ES-I3 (cell line): ENCODE measurements around the gene UNC5A.

Experiments used
- H3K36me3 ChIP-seq: 2 replicates; pipeline ENCODE4 v1.6.1; 2013; ENCODE audit warnings: mild to moderate bottlenecking, low read length, control low read depth, moderate library complexity; ENCODE audit not compliant: insufficient read depth
- H3K4me1 ChIP-seq: 2 replicates; pipeline ENCODE4 v1.6.1; 2013; ENCODE audit warnings: mild to moderate bottlenecking, control low read depth, low read length; ENCODE audit not compliant: insufficient read depth
- H3K9ac ChIP-seq: 2 replicates; pipeline ENCODE4 v1.6.1; 2013; ENCODE audit warnings: low read depth, mild to moderate bottlenecking, low read length, moderate library complexity
- H3K9me3 ChIP-seq: 2 replicates; pipeline ENCODE4 v1.6.1; 2013; ENCODE audit warnings: mild to moderate bottlenecking, low read length, moderate library complexity; ENCODE audit not compliant: control insufficient read depth, insufficient read depth

Gene UNC5A

GRCh38 chr5:176776141-176776865 lies 34.1 kb upstream of the UNC5A start:
- H3K9me3 ChIP-seq, result no peaks in the 10 kb centered on the region
- peaks cover 12% of the 10 kb centered on the region for H3K4me1 ChIP-seq
- no peaks in the 10 kb centered on the region for H3K36me3 ChIP-seq
- no peak overlapping the region for H3K9ac ChIP-seq

DNA sequence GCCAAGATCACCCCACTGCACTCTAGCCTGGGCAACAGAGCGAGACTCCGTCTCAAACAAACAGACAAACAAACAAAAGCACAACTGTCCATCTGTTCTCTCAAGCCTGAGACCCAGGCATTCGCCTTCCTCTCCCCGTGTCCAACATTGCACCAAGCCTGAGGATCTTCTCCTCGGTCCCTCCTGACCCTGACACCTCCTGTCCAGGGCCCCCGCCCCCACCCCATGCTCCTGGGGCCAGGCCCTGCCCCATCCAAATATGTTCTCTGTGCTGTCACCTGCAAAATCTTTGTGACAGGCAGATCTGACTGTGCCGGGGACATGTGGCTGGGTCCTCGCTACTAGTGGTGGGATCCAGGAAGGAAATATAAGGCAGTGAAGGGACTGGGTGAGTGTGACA lies 33.4 kb upstream of the UNC5A start:
- Histone ChIP-seq H3K9ac (no peak overlapping the region), H3K4me1 (peaks cover 12% of the 10 kb centered on the region), H3K36me3 (no peaks in the 10 kb centered on the region), H3K9me3 (no peaks in the 10 kb centered on the region)

DNA sequence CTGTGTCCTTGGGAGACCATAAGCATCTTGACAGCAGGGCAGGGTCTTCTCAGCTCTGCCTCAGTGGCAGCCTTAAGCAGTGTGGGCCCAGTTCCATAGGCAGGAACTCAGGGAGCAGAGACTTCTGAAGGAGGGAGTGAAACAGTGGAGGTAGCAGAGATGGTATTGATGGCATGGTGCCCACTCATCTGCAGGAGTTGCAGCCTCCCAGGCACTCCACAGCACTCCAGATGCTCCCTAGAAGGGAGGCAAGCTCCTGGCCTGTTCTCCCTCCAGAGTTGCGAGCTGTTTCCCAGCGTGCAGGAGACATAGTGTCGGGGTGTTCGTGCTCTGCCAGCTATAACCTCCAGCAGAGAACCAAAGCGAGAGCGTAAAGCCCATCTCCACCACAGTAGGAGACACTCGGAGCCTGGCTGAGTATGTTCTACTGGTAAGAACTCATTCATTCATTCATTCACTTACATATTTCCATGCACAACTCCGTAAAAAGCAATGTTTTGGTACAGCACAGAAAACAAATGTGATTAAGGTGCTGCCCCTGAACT lies 31.4 kb upstream of the UNC5A start:
- Histone ChIP-seq H3K4me1 (peaks cover 12% of the 10 kb centered on the region), H3K36me3 (no peaks in the 10 kb centered on the region), H3K9ac (no peak overlapping the region), H3K9me3 (no peaks in the 10 kb centered on the region)

GRCh38 chr5:176779537-176779936 lies 30.8 kb upstream of the UNC5A start:
- H3K36me3 ChIP-seq, result no peaks in the 10 kb centered on the region
- H3K9ac ChIP-seq, result no peak overlapping the region
- no peaks in the 10 kb centered on the region for H3K9me3 ChIP-seq
- peaks cover 11% of the 10 kb centered on the region for H3K4me1 ChIP-seq

DNA sequence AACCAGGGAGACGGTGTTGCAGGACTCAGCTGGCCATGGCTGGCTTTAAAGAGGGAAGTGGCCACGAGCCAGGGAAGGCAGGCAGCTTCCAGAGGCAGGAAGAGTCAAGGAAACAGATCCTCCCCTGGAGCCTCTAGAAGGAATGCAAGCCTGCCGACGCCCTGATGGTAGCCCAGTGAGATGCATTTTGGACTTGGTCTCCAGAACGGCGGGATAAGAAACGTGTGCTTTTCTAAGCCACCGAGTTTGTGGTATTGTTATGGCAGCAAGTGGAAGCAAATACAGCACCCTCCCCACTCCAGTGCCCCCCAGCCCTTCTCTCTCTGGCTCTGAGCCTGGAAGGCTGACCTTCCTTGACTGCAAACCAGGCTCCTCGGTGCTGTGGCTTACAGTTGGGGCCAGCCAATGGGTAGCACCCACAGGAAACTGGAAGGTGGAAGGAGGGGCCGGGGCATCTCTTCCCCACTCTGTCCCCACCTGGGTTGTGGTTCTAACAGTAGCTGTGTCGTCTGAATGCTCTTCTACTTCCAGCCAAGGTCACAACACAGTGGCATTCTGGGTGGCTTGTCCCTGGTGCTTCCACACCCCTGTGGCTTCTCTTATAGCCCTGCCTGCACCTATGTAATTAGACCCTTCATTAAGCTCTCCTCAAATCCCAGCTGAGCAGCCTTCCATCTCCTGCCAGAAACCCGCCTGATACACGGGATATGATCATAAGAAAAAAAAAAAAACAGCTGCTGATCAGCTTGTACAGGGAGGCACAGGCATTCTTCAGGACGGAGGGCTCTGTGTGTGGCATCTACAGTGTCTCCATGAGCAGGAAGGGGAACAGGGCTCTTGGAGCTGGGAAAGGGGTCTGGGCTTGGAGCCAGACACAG lies 29.9 kb upstream of the UNC5A start:
- Histone ChIP-seq H3K4me1 (peaks cover 6% of the 10 kb centered on the region; the same call in 1 of the 2 replicates), H3K9me3 (no peaks in the 10 kb centered on the region), H3K36me3 (no peaks in the 10 kb centered on the region), H3K9ac (no peak overlapping the region)

DNA sequence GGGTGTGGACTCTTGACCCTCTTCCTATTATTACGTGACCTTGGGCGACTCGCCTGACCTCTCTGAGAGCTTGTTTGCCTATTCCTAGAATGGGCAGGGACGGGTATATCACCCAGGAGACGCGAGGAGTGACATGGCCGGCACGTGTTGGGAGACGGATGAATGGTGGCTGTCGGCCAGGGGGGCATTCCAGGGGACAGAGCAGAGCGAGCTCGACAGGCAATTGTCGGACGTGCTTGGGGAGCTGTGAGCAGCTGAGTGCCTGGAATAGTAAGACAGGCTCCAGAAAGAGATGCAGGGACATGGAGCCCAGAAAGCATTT lies 29.3 kb upstream of the UNC5A start:
- H3K36me3 ChIP-seq, result no peaks in the 10 kb centered on the region
- H3K9ac ChIP-seq, result no peak overlapping the region
- H3K4me1 ChIP-seq, result peaks cover 6% of the 10 kb centered on the region; the same call in 1 of the 2 replicates
- H3K9me3 ChIP-seq, result no peaks in the 10 kb centered on the region

DNA sequence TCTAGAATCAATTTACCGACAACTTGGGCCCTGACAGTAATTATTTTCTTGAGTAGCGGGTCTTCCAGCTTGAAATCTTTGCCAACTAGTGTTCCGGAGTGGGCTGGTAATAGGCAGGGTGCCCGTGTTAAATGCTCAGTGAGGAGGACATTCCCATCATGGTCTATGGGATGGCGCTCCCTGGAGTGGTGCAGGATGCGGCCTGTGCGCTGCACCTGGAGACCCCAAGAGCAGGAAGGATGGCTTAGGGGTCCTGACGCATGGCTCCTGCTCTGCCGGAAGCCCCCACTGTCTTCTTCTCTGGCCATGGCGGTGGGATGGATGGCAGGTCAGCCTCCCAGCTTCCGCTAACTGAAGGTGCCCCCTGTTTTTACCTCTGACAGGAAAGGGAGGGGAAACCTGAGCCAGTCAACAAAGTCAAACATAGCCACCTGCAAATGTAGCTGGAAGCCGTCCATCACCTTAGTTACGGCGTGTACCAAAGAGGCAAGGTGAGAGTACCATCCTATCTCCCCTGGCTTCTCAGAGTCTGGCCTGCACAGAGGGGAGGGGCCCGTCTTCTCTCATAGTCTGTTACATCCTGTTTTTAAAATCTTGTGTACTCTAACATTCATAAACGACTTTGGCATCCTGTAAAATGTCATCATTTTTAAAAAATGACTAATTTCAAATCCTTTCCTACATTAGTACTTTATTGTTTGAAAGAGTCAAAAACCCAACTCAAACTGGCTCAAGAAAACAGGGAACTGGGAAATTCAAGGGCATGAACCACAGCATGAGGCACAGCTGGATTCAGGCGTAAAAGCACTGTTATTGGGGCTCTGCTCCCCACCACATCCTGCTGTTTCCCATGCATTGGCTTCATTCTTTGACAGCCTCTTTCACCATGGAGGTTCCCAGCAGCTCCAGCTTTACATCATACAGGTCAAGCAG lies 28.5 kb upstream of the UNC5A start:
- no peaks in the 10 kb centered on the region for H3K36me3 ChIP-seq
- no peak overlapping the region for H3K9ac ChIP-seq
- H3K4me1 ChIP-seq, result peaks cover 6% of the 10 kb centered on the region; the same call in 1 of the 2 replicates
- H3K9me3 ChIP-seq, result no peaks in the 10 kb centered on the region

DNA sequence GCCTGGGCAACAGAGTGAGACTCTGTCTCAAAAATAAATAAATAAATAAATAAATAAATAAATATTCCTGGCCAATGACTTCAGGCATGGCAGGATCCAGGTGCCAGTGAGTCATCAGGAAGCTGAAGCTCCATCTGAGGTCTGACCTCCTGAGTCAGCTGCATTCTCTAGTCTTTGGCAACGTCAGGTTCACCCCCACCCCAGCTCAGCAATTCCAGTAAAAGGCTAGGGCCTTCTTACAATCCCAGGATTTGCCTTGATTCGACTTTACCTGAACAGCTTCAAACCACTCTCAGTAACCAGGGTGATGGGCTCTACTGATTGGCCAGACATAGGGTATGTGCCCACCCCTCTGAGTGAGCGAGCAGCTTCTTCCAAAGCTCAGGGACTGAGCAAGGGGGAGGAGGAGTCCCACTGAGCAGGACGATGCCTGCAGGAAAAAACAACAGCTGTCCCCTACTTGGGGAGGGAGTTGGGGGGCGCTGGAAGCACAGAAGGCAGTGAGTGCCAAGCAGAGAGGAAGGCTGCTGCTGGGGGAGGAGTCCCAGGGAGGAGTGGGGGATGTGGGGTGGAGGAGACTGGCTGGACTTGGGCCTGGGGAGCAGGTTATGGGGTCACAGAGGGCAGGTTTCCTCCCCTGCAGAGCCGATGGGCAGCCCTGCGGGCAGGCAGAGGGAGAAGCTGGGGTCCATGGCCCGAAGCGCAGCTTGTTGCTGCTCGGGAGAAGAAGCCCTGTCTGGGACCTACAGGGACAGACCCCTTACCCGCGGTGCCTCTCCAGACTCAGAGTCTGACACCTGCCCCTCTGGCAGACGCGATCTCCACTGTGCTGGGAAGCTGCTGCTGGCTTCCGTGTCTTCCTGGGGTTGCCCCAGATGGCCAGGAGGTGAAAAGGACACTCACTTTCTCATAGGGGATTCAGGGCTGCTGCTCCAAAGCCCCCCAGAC lies 25.9 kb upstream of the UNC5A start:
- no peak overlapping the region for H3K9ac ChIP-seq

DNA sequence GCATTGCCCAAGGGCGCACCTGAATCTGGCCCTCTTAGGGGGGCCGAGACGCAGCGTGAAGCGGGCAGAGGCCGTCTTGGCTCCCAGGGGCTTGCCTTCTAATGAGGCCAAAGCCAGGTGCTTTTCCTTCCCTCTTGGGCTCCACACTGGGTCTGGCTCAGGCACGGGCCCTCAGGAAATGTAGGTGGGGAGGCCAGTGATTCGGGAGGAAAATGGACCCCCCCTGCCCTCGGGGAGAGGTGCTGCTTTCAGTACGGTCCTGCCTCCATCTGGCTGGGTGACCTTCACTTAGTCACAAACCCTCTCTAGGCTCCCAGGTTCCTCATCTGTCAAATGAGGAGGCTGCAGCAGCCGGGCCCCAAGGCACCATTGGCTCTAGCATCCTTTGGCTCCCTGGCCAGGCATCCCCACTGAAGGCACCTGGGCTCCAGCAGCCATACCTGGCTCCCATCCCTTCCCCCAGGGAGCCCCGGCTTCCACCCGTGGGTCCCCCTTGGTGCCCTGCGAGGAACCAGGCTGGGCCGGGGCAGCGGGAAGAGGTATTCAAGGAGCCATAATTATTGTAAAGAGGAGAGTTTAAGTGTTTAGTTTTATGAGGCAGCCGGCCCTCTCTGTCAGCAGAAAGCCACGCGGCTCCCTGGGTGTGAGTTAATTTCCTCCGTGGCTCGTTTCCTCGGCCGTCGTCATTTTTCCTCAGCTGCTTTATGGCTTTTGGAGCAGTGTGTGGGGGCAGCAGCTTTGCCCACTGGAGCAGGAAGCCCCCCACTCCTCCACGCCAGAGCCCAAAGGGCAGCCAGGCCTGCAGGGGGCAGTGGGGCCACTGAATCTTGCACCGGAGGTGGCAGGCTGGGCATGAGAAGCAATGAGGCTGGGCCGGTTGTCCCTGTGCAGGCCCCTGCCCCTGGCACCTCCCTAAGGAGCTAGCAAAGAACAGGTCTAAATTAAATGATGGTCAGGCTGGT lies 24.9 kb upstream of the UNC5A start:
- no peaks in the 10 kb centered on the region for H3K36me3 ChIP-seq
- H3K9me3 ChIP-seq, result no peaks in the 10 kb centered on the region
- H3K9ac ChIP-seq, result no peak overlapping the region
- peaks cover 21% of the 10 kb centered on the region for H3K4me1 ChIP-seq

More for the DNA sequence above, 25.9 kb upstream of the UNC5A start:
- no peaks in the 10 kb centered on the region for H3K9me3 ChIP-seq
- H3K4me1 ChIP-seq, result peaks cover 21% of the 10 kb centered on the region
- no peaks in the 10 kb centered on the region for H3K36me3 ChIP-seq

- Histone ChIP-seq H3K36me3 (no peaks in the 10 kb centered on the region), H3K4me1 (peaks cover 21% of the 10 kb centered on the region), H3K9me3 (no peaks in the 10 kb centered on the region), H3K9ac (no peak overlapping the region)
These were observed 22.7 kb upstream of the UNC5A start for GRCh38 chr5:176787676-176788075.

GRCh38 chr5:176788091-176788490 lies 22.3 kb upstream of the UNC5A start:
- H3K36me3 ChIP-seq, result no peaks in the 10 kb centered on the region
- H3K9ac ChIP-seq, result no peak overlapping the region
- H3K9me3 ChIP-seq, result no peaks in the 10 kb centered on the region
- H3K4me1 ChIP-seq, result peaks cover 25% of the 10 kb centered on the region
